GM13977 (cell line): ENCODE measurements around the gene CLEC2L.

Source experiments
- DNase-seq: peaks from one replicate; pipeline ENCODE4 v3.0.0; 2012; ENCODE audit warnings: low spot score
- CTCF ChIP-seq: IDR thresholded peaks from 2 replicates; pipeline ENCODE4 v1.5.1; 2012; ENCODE audit warnings: mild to moderate bottlenecking, control low read depth; ENCODE audit not compliant: insufficient read depth; ENCODE audit errors: extremely low read depth, missing control alignments
- in situ Hi-C: fragments of 300-500 bp; cut with MboI; formaldehyde crosslinking; loops from one replicate; pipeline ENCODE4 v1.12.0; 2022; ENCODE audit warnings: low sequenced_read_pairs, low pct_unique_long_range_greater_than_20kb, mixed read lengths, inconsistent platforms; ENCODE audit not compliant: unreplicated experiment

Gene CLEC2L

DNA sequence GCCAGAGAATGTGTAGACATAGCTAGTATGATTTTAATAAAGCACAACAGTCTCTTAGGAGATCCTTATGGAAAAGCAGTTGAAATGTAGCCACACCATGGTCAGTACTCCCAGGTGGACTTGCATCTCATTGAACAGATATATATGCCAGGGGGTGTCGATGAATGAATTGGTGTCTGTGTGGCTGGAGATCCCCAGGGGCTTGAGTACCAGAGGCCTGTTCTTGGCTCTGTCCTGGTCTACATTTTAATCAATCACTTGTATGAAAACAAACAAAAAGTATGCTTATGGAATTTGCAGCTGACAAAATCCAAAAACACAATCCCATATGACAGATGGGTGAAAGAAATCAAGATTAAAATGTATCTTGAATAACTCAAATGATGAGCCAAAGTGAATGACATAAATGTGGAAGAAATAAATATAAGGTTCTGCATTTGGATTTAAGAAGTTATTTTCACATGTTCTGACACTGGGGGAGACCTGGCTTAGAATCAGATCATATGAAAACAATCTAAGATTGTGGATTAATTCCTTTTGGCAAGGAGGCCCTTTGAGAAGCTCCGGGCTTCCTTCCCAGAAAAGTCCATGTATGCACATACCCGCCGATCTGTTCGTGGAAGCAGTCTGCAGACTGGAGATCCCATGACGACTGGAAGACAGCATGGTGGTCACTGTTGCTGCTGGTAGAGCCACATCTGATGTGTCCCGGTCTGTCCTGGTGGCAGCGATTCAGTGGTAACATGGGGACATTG lies 15.6 kb downstream of the CLEC2L start:
- in situ Hi-C loops = no loop called here
- DNase-seq = no peak

DNA sequence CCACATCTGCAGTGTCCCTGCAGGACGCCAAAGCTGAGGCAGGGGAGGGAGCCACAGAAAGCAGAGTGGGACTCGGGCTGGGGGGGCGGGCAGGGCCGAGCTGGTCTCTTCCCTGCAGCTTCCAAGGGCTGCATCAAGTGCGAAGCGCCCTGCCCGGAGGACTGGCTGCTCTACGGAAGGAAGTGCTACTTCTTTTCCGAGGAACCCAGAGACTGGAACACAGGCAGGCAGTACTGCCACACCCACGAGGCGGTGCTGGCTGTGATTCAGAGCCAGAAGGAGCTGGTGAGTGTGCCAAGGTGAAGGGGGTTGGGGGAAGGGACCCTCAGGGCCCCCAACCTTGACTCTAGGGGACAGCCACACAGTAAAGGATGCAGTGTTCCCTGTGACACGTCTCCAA lies 16.7 kb downstream of the CLEC2L start:
- DNase-seq = no peak
- TF ChIP-seq CTCF = no peak
- in situ Hi-C loops = no loop called here

More for the DNA sequence above, 15.6 kb downstream of the CLEC2L start:
- TF ChIP-seq CTCF = no peak

DNA sequence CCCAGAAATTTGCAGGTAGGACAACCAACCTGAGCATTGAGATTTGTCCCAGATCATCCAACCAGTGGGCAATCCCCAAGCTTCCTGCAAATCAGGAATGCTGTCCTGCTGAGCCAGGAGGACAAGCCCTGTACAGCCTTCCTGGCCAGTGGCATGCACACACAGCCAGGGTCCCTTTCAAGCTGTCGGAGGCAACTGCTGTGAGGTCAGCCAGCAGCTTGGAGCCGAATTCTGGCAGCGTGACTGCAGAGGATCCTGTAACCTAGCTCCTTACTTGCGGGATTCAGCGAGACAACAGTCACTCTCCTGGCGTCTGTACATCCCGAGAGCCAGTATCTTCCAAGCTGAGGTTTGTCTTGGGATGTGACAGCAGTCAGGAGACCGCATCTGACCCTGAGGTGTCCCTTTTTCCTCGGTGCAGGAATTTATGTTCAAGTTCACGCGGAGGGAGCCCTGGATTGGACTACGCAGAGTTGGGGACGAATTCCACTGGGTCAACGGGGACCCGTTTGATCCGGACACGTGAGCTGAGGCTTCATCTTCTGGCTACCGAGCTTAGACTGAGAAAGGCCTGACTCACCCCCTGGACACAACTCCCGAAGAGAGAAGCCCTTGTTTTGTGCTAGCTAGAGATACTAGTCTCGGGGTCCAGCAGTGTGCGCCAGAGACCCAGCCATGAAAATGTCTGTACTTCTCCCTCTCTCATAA lies 18.3 kb downstream of the CLEC2L start:
- in situ Hi-C loops = no loop called here
- TF ChIP-seq CTCF = no peak
- no peak for DNase-seq

DNA sequence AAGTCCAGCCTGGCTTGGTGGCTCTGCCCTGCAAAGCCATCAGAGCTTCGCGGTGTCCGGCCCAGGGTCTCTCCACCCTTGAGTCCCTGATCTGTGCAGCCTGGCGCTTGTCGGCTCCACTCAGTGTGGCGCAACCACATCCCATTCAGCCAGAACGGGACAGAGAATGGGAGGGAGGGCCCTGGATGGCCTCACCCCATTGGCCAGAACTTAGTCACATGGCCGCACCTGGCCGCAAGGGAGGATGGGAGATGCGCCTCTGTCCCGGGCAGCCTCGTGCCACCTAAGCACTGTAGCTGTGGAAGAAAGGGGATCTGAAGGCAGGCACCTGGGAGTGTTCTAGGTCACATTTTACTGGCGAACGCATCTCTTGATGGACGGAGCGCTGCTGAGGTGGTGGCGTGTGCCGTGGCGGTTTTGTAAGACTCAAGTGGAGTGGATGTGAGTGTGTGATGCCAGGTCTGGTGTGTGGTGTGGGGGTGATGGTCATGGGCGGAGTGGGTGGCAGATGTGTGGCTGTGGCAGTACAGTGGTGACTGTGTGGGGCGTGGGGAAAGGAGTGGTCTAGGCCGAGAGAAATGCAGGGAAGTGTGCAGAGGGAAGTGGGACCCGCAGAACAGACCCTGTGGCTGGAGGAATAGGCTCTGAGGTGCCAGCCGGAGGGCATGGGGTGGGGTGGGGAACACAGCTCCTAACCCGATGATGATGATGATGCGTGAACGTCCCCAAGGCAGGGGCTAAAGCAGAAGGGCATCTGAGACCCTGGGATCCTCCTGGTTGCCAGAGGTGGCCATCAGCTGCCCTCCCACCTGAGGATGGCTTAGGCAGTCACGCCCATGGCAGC lies 19.0 kb downstream of the CLEC2L start:
- no peak for TF ChIP-seq CTCF
- no peak for DNase-seq
- in situ Hi-C loops = no loop called here

DNA sequence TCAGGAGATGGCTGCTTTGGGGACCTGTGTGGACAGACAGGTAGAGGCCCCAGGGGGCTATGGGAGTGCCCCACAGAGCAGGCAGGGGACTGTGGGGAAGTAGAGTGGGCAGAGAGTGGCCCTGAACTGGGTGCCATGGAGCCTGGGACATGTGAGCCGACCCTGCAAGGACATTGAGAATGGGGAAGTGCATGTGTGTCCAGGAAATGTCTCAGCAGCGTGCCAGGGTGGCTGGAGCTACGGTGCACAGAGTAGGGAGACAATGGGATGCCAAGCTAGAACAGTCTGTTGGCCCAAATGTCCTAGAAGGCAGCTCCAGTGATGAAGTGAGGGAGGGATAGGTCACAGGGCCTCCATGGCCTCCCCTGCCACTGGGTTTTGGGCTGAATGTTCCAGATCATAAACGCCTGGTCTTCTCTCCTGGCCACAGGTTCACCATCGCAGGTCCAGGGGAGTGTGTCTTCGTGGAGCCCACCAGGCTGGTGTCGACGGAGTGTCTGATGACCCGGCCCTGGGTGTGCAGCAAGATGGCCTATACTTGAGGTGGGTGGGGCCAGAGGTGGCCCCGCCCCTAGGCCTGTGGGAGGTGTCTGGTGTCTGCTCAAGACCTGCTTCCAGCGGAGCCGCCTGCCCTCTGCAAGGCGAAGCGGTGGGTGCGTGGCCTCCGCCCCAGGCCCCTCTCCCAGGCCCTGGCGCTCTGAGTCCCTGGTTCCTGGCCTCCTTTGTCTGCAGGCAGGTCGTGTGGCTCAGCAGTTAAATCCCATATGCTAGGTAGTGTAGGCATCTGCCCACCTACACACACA lies 20.5 kb downstream of the CLEC2L start:
- in situ Hi-C loops = no loop called here
- no peak for DNase-seq
- no peak for TF ChIP-seq CTCF

- no peak for DNase-seq
- TF ChIP-seq CTCF = no peak
- in situ Hi-C loops = no loop called here
These were observed 21.2 kb downstream of the CLEC2L start for GRCh38 chr7:139544645-139545044.
